HCT116 (cell line): ENCODE data around the gene ADAMTSL2. TPM values are rescaled to one million over a fixed set of nuclear protein-coding genes. Genes with fewer than 3 reads are reported as not detected.

ENCODE experiments used
- ATAC-seq: fragments of 200-7000 bp; cut with Tn5 transposase; 2 replicates; pipeline ENCODE4 v1.9.1; 2020; ENCODE audit warnings: mild to moderate bottlenecking, moderate library complexity
- BruUV-seq: library from RNA; stranded (reverse); fragments of 400-500 nt; replicated peaks from 2 replicates; lab custom pipeline; 2021; lab: Mats Ljungman, UMichigan
- CTCF ChIA-PET: fragments of 300-600 bp; sonication (Branson Sonifier 250); formaldehyde crosslinking; loops from one replicate; lab custom pipeline; 2021; ENCODE audit warnings: antibody characterized with exemption; lab: Charles Lee
- POLR2A ChIA-PET: fragments of 300-600, 350-600 bp; sonication (Branson Sonifier 250); formaldehyde crosslinking; loops from one replicate; lab custom pipeline; 2021; ENCODE audit warnings: antibody characterized with exemption; lab: Charles Lee
- RAD21 ChIA-PET, 2 experiments: fragments of 300-600 bp; sonication (Branson Sonifier 250); formaldehyde crosslinking; loops; one replicate each; lab custom pipeline; 2023; ENCODE audit warnings: low total read pairs in 2 of 2; ENCODE audit not compliant: uncharacterized antibody in 2 of 2, unreplicated experiment in 2 of 2, low non-redundant PET in 1 of 2; lab: Charles Lee
- DNase-seq: peaks from one replicate; pipeline ENCODE4 v3.0.0-alpha.2; 2010; ENCODE audit warnings: low read depth, low spot score
- H2AFZ ChIP-seq: fragments of 200-600 bp; shearing (Covaris generic), sonication (generic); 2 replicates; pipeline ENCODE4 v1.6.1; 2017; ENCODE audit warnings: low read depth, mixed run types, mixed read lengths, antibody characterized with exemption, low read length; ENCODE audit not compliant: poor library complexity, severe bottlenecking
- H3K27ac ChIP-seq: 2 replicates; pipeline ENCODE4 v1.5.1; 2012; ENCODE audit warnings: low read depth, low read length
- H3K27me3 ChIP-seq: fragments of 200-600 bp; sonication (generic); 2 replicates; pipeline ENCODE4 v1.6.1; 2016; ENCODE audit warnings: mixed run types, low read length, mixed read lengths; ENCODE audit not compliant: insufficient read depth
- H3K36me3 ChIP-seq, 2 experiments: fragments of 200-500 bp in 1 of 2; fragments of 200-600 bp in 1 of 2; sonication (Bioruptor generic) in 1 of 2; sonication (generic) in 1 of 2; 2 replicates each; pipeline versions ENCODE4 v1.5.1 to v1.6.1; 2014 to 2016; ENCODE audit warnings: low read length in 2 of 2, inconsistent platforms in 1 of 2, mixed read lengths in 1 of 2, mixed run types in 1 of 2; ENCODE audit not compliant: insufficient read depth in 2 of 2, control insufficient read depth in 1 of 2
- H3K4me1 ChIP-seq, 2 experiments: fragments of 200-600 bp in 1 of 2; sonication (generic) in 1 of 2; 2 replicates each; pipeline versions ENCODE4 v1.5.1 to v1.6.1; 2012 to 2017; ENCODE audit warnings: low read length in 2 of 2, inconsistent platforms in 1 of 2, mild to moderate bottlenecking in 1 of 2, mixed read lengths in 1 of 2, mixed run types in 1 of 2, moderate library complexity in 1 of 2; ENCODE audit not compliant: insufficient read depth in 2 of 2, control insufficient read depth in 1 of 2
- H3K4me2 ChIP-seq: fragments of 200-600 bp; sonication (generic); 2 replicates; pipeline ENCODE4 v1.6.1; 2017; ENCODE audit warnings: mixed run types, low read length, mixed read lengths
- H3K4me3 ChIP-seq, 2 experiments: fragments of 200-600 bp in 1 of 2; sonication (generic) in 1 of 2; replicated peaks in 1 of 2; 2 replicates each; pipeline ENCODE4 v1.5.1; 2011 to 2016; ENCODE audit warnings: low read length in 2 of 2, control low read depth in 1 of 2, low read depth in 1 of 2, mild to moderate bottlenecking in 1 of 2, mixed read lengths in 1 of 2, mixed run types in 1 of 2
- H3K79me2 ChIP-seq: fragments of 200-600 bp; sonication (generic); 2 replicates; pipeline ENCODE4 v1.6.1; 2017; ENCODE audit warnings: mild to moderate bottlenecking, mixed run types, low read length, moderate library complexity, mixed read lengths; ENCODE audit not compliant: insufficient read depth
- H3K9ac ChIP-seq: fragments of 200-600 bp; sonication (generic); 2 replicates; pipeline ENCODE4 v1.6.1; 2016; ENCODE audit warnings: low read length, mixed read lengths
- H3K9me2 ChIP-seq: fragments of 200-600 bp; sonication (generic), shearing (Covaris generic); 2 replicates; pipeline ENCODE4 v1.6.1; 2017; ENCODE audit warnings: mixed run types, mild to moderate bottlenecking, moderate library complexity; ENCODE audit not compliant: insufficient read depth
- H3K9me3 ChIP-seq, 2 experiments: fragments of 200-500 bp in 1 of 2; fragments of 200-600 bp in 1 of 2; sonication (Bioruptor generic) in 1 of 2; sonication (generic) in 1 of 2; 2 replicates each; pipeline ENCODE4 v1.6.1; 2014 to 2017; ENCODE audit warnings: low read length in 2 of 2, mixed read lengths in 2 of 2, inconsistent platforms in 1 of 2, low read depth in 1 of 2, mild to moderate bottlenecking in 1 of 2, mixed run types in 1 of 2, moderate library complexity in 1 of 2; ENCODE audit not compliant: control insufficient read depth in 1 of 2, insufficient read depth in 1 of 2
- H4K20me1 ChIP-seq: fragments of 200-600 bp; sonication (generic), shearing (Covaris generic); 2 replicates; pipeline ENCODE4 v1.6.1; 2017; ENCODE audit warnings: mixed run types, mild to moderate bottlenecking, moderate library complexity; ENCODE audit not compliant: insufficient read depth
- CBX3 ChIP-seq: IDR thresholded peaks from 2 replicates; pipeline ENCODE4 v1.6.1; 2012; ENCODE audit warnings: low read depth
- EGR1 ChIP-seq: IDR thresholded peaks from 2 replicates; pipeline ENCODE4 v1.6.1; 2012; ENCODE audit warnings: low read depth
- JUND ChIP-seq: IDR thresholded peaks from 2 replicates; pipeline ENCODE4 v1.6.1; 2012
- MAX ChIP-seq: IDR thresholded peaks from 2 replicates; pipeline ENCODE4 v1.6.1; 2012
- POLR2A ChIP-seq: IDR thresholded peaks from 2 replicates; pipeline ENCODE4 v1.7.0; 2011; ENCODE audit warnings: borderline replicate concordance; ENCODE audit not compliant: insufficient read depth, insufficient read length; ENCODE audit errors: extremely low read depth
- POLR2AphosphoS5 ChIP-seq: IDR thresholded peaks from 2 replicates; pipeline ENCODE4 v1.6.1; 2011; ENCODE audit warnings: mild to moderate bottlenecking, low read depth, low read length, moderate library complexity
- RAD21 ChIP-seq: IDR thresholded peaks from 2 replicates; pipeline ENCODE4 v1.6.1; 2012; ENCODE audit warnings: low read depth, mild to moderate bottlenecking
- SP1 ChIP-seq: IDR thresholded peaks from 2 replicates; pipeline ENCODE4 v1.6.1; 2012; ENCODE audit warnings: low read depth
- SRF ChIP-seq: IDR thresholded peaks from 2 replicates; pipeline ENCODE4 v1.6.1; 2012; ENCODE audit warnings: low read depth
- TCF7L2 ChIP-seq: IDR thresholded peaks from 2 replicates; pipeline ENCODE4 v1.7.0; 2011; ENCODE audit warnings: borderline replicate concordance, inconsistent platforms; ENCODE audit not compliant: insufficient read depth, insufficient read length; ENCODE audit errors: extremely low read depth
- intact Hi-C: fragments of 100-400 bp; cut with micrococcal nuclease; formaldehyde crosslinking; loops from 2 replicates; pipeline ENCODE4 v1.10.0; 2022
- total RNA-seq: library from RNA; stranded (reverse); gene quantifications from one replicate; pipeline ENCODE4 v1.2.1, GENCODE V29; 2021; ENCODE audit not compliant: unreplicated experiment

Gene ADAMTSL2
- total RNA-seq, 1 experiment from 2014 or later: not detected

GRCh38 chr9:133535306-133535877, 888 bp downstream of the ADAMTSL2 start:
- Histone ChIP-seq H3K27ac (no peak overlapping the region), H3K9me2 (no peaks in the 10 kb centered on the region), H3K4me2 (no peak overlapping the region), H3K9me3 (no peaks in the 10 kb centered on the region), H3K36me3 (no peaks in the 10 kb centered on the region), H2AFZ (no peak overlapping the region), H3K9ac (no peak overlapping the region), H3K4me3 (no peak overlapping the region), H3K4me1 (no peaks in the 10 kb centered on the region; a peak in 1 of 4 replicates), H4K20me1 (no peaks in the 10 kb centered on the region), H3K79me2 (no peaks in the 10 kb centered on the region), H3K27me3 (no peaks in the 10 kb centered on the region)
- CTCF ChIA-PET: no interaction called here
- POLR2A ChIA-PET: no interaction called here
- intact Hi-C loops: no loop called here
- no peak for DNase-seq
- no peak for ATAC-seq
- RAD21 ChIA-PET: no interaction called here
- no TSS peak for BruUV-seq
- TF ChIP-seq EGR1 (no peak), RAD21 (no peak), MAX (no peak), SP1 (no peak), POLR2A (no peak), CBX3 (no peak), SRF (no peak), POLR2AphosphoS5 (no peak)

GRCh38 chr9:133536080-133536479, 1.6 kb downstream of the ADAMTSL2 start:
- ChIA-PET POLR2A (no interaction called here), CTCF (interaction anchor here (0.6 kb wide), 1 partner anchor 11 kb away, joined by 3 read pairs; the partner anchor contains the start of gene MYMK), RAD21 (no interaction called here)
- intact Hi-C loops: no loop called here
- H3K9ac ChIP-seq: no peak overlapping the region
- H3K9me2 ChIP-seq: no peaks in the 10 kb centered on the region
- H3K9me3 ChIP-seq: no peaks in the 10 kb centered on the region
- H3K27ac ChIP-seq: no peak overlapping the region
- no peaks in the 10 kb centered on the region for H3K79me2 ChIP-seq
- no peak overlapping the region for H2AFZ ChIP-seq
- no peak for DNase-seq
- no TSS peak for BruUV-seq
- no peak overlapping the region for H3K4me2 ChIP-seq
- no peaks in the 10 kb centered on the region for H3K27me3 ChIP-seq
- no peaks in the 10 kb centered on the region; a peak in 1 of 4 replicates for H3K4me1 ChIP-seq
- no peaks in the 10 kb centered on the region for H3K36me3 ChIP-seq
- H4K20me1 ChIP-seq: no peaks in the 10 kb centered on the region
- ATAC-seq: no peak
- no peak overlapping the region for H3K4me3 ChIP-seq
- no peak for TF ChIP-seq CBX3
- TF ChIP-seq JUND: no peak
- TF ChIP-seq EGR1: no peak
- no peak for TF ChIP-seq TCF7L2
- TF ChIP-seq, all 23 proteins: peak for 0
